Gastroesophageal sphincter (tissue), 3 donors: ENCODE data around the gene TNXB.

Source experiments
- CTCF ChIP-seq, 4 experiments: fragments of 200-600 bp in 2 of 4; fragments of 450-650 bp in 2 of 4; sonication (generic) in 1 of 4; IDR thresholded peaks; one replicate each; pipeline ENCODE4 v1.5.1; 2017 to 2019; ENCODE audit warnings: antibody characterized with exemption in 4 of 4, mild to moderate bottlenecking in 2 of 4, moderate library complexity in 2 of 4
- EP300 ChIP-seq: sonication (generic); formaldehyde crosslinking; IDR thresholded peaks from one replicate; pipeline ENCODE4 v1.6.1; 2017; ENCODE audit warnings: antibody characterized with exemption, mild to moderate bottlenecking
- POLR2A ChIP-seq, 2 donors: fragments of 450-650 bp; IDR thresholded peaks; one replicate each; pipeline ENCODE4 v1.6.1; 2017; ENCODE audit warnings: antibody characterized with exemption in 2 of 2, mild to moderate bottlenecking in 2 of 2, moderate library complexity in 1 of 2
- POLR2AphosphoS5 ChIP-seq: sonication (generic); formaldehyde crosslinking; IDR thresholded peaks from one replicate; pipeline ENCODE4 v1.6.1; 2017; ENCODE audit warnings: antibody characterized with exemption

GRCh38 chr6:32097364-32097763 lies 11.8 kb downstream of the TNXB start:
- no peak for TF ChIP-seq CTCF (IDR thresholded peaks at IDR 0.05)
- no peak for TF ChIP-seq POLR2A (IDR thresholded peaks at IDR 0.05)
- no peak for TF ChIP-seq POLR2AphosphoS5
- TF ChIP-seq EP300, result no peak
